HG02588 (cell line): ENCODE data around the gene MYO6.
A peak's percentile ranks its signal among the peaks of the same experiment; 100 is the strongest.

Experiments
- ATAC-seq: cut with Tn5 transposase; IDR thresholded peaks from one replicate; pipeline ENCODE4 v1.9.1; 2021; ENCODE audit warnings: mild to moderate bottlenecking, moderate library complexity; ENCODE audit not compliant: unreplicated experiment

MYO6 gene

GRCh38 chr6:75819776-75820487 is 70.9 kb downstream of the MYO6 start:
- no peak for ATAC-seq

GRCh38 chr6:75824160-75824559 is 75.1 kb downstream of the MYO6 start:
- peak; percentile 94 for ATAC-seq

GRCh38 chr6:75827163-75827562 is 78.1 kb downstream of the MYO6 start:
- no peak for ATAC-seq

- ATAC-seq: peak; percentile 68
These were observed 82.2 kb downstream of the MYO6 start for GRCh38 chr6:75830959-75831885.

- ATAC-seq: no peak
These were observed 85.4 kb downstream of the MYO6 start for GRCh38 chr6:75834447-75834846.

GRCh38 chr6:75842191-75842590 is 93.2 kb downstream of the MYO6 start:
- ATAC-seq: no peak

- no peak for ATAC-seq
These were observed 93.7 kb downstream of the MYO6 start for GRCh38 chr6:75842732-75843131.

- ATAC-seq: no peak
These were observed 94.4 kb downstream of the MYO6 start for GRCh38 chr6:75843396-75843795.

GRCh38 chr6:75848274-75848673 is 99.2 kb downstream of the MYO6 start:
- ATAC-seq: no peak

- ATAC-seq: no peak
These were observed 100.4 kb downstream of the MYO6 start for GRCh38 chr6:75849329-75850025.

- no peak for ATAC-seq
These were observed 101.2 kb downstream of the MYO6 start for GRCh38 chr6:75850026-75850833.

- peak; percentile 79 for ATAC-seq
These were observed 103.7 kb downstream of the MYO6 start for GRCh38 chr6:75852721-75853120.

GRCh38 chr6:75853806-75854205 is 104.8 kb downstream of the MYO6 start:
- ATAC-seq: no peak

- no peak for ATAC-seq
These were observed 106.0 kb downstream of the MYO6 start for GRCh38 chr6:75855052-75855451.

GRCh38 chr6:75856902-75857301 is 107.9 kb downstream of the MYO6 start:
- ATAC-seq: no peak

GRCh38 chr6:75863001-75863400 is 114.0 kb downstream of the MYO6 start:
- no peak for ATAC-seq

GRCh38 chr6:75863784-75864183 is 114.7 kb downstream of the MYO6 start:
- ATAC-seq: no peak

- ATAC-seq: no peak
These were observed 115.4 kb downstream of the MYO6 start for GRCh38 chr6:75864446-75864845.

- no peak for ATAC-seq
These were observed 121.3 kb downstream of the MYO6 start for GRCh38 chr6:75870389-75870788.

- ATAC-seq: no peak
These were observed 125.2 kb downstream of the MYO6 start for GRCh38 chr6:75874224-75874623.

GRCh38 chr6:75876152-75876551 is 127.1 kb downstream of the MYO6 start:
- no peak for ATAC-seq
